Cardiac atrium fibroblast (primary cell): ENCODE data around the gene EEIG2. TPM values are rescaled to one million over a fixed set of nuclear protein-coding genes. Genes with fewer than 3 reads are reported as not detected.

ENCODE experiments used
- total RNA-seq: library from RNA; depleted of rRNA; stranded (reverse); fragments of >200 nt; gene quantifications from 2 replicates; pipeline ENCODE4 v1.2.3, GENCODE V29; 2015

EEIG2 gene
- total RNA-seq: 12.3 and 14.9 TPM in 2 replicates

GRCh38 chr1:108559215-108560186 lies at the start of gene EEIG2:
TSS of gene EEIG2 (plus strand) at chr1:108560100. CDS start at chr1:108560429, 329 bp downstream.

Other genes with a start within 250 kb of the EEIG2 start
- under 0.01 TPM in 1 of 2 replicates, not detected in the other for gene NBPF6, start 109.8 kb upstream of the EEIG2 start, total RNA-seq
- gene HENMT1, start 101.0 kb downstream of the EEIG2 start, total RNA-seq: 5.5 and 6.9 TPM in 2 replicates
- 11.0 and 12.1 TPM in 2 replicates for gene PRPF38B, start 132.2 kb downstream of the EEIG2 start, total RNA-seq
- not detected in 2 replicates for gene FNDC7, start 152.8 kb downstream of the EEIG2 start, total RNA-seq
- 22.5 and 37.4 TPM in 2 replicates for gene STXBP3, start 186.6 kb downstream of the EEIG2 start, total RNA-seq